Measurements from ENCODE around the gene ACER3.

Gene ACER3

DNA sequence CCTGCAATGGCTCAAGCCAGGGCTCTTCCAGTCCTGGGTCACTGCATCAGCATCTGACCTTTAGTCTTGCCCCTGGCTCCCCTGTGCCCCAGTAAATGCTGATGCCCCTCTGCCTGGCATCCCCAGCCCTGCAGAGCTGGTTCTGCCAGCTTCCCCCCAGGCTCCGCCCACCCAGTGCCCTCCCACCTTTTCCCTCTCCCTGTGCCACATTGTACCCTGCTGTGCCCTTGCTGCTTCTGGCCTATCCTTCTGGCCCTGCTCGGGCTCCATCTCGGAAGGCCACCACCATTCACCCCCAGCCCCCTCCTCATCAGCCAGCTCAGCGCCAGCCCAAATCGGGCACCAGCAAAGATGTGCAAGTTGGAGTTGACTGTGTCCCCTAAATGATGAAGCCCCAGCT is 213.5 kb downstream of the ACER3 start:
- Histone ChIP-seq H3K9ac (ENCODE audit: low read depth, low read length) (no peak overlapping the region), H3K27me3 (ENCODE audit: insufficient read depth, low read length) (no peaks in the 10 kb centered on the region), H3K4me3 (ENCODE audit: low read length) (no peak overlapping the region), H3K27ac (ENCODE audit: low read length) (no peak overlapping the region), H3K4me1 (ENCODE audit: insufficient read depth, low read length) (no peaks in the 10 kb centered on the region), H3K36me3 (ENCODE audit: insufficient read depth, low read depth, low read length) (no peaks in the 10 kb centered on the region), H3K9me3 (ENCODE audit: insufficient read depth, low read depth, low read length) (no peaks in the 10 kb centered on the region)

DNA sequence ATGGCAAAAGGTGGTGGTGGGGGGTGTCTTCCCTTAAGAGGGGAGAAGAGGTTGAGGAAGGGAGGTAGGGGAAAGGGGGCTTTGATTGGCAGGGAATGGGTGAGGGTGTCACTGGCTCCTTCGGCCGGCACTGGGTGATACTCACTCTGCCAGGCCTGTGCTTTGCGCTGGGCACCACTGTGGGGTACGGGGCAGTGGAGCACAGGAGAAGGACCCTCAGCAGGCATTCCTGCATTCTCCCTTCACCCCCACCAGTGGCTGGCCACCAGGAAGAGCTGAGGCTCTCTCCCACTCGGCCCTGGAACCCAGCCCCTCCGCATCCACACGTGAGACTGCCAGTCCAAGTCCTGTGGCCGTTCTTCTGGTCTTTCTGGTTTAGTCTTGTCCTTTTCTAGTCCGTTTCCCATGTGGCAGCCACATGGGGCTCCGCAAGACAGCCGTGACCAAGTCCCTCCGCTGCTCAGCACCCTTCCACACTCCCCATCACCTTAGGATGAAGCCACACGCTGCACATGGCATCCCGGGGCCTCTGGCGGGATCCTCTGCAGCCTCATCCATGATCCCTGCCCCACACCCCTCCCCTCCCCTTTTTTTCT is 214.0 kb downstream of the ACER3 start:
- H3K4me1 ChIP-seq (ENCODE audit: insufficient read depth, low read length): no peaks in the 10 kb centered on the region
- no peaks in the 10 kb centered on the region for H3K27me3 ChIP-seq (ENCODE audit: insufficient read depth, low read length)
- no peak overlapping the region for H3K4me3 ChIP-seq (ENCODE audit: low read length)
- no peak overlapping the region for H3K27ac ChIP-seq (ENCODE audit: low read length)
- no peaks in the 10 kb centered on the region for H3K9me3 ChIP-seq (ENCODE audit: insufficient read depth, low read depth, low read length)
- no peaks in the 10 kb centered on the region for H3K36me3 ChIP-seq (ENCODE audit: insufficient read depth, low read depth, low read length)
- no peak overlapping the region for H3K9ac ChIP-seq (ENCODE audit: low read depth, low read length)

DNA sequence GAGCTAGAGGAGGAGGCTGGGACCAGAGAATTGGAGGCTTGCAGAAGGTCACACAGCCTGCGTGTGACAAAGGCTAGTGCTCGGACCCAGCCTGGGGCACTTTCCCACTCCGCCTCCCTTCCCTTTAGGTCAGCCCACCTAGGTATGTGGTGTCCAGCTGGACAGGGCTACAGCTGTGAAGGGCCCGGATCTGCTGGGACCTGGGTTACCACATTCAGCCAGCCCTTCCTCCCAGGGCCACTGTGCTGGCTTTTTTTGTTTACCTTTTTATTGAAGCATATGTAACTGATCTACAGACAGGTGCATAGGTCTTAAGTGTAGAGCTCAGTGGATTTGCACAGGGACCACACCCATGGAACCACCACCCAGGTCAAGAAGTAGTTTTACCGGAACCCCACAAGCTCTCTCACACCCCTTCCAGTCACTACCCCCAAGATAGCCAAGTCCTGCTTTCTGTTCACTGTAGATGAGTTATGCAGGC is 214.7 kb downstream of the ACER3 start:
- Histone ChIP-seq H3K9me3 (ENCODE audit: insufficient read depth, low read depth, low read length) (no peaks in the 10 kb centered on the region), H3K36me3 (ENCODE audit: insufficient read depth, low read depth, low read length) (no peaks in the 10 kb centered on the region), H3K27ac (ENCODE audit: low read length) (no peak overlapping the region), H3K4me1 (ENCODE audit: insufficient read depth, low read length) (no peaks in the 10 kb centered on the region), H3K4me3 (ENCODE audit: low read length) (no peak overlapping the region), H3K27me3 (ENCODE audit: insufficient read depth, low read length) (no peaks in the 10 kb centered on the region), H3K9ac (ENCODE audit: low read depth, low read length) (no peak overlapping the region)
